Urinary bladder (tissue), 2 donors: ENCODE data around the gene TMEM273. TPM values are rescaled to one million over a fixed set of nuclear protein-coding genes. Genes with fewer than 3 reads are reported as not detected.

ENCODE experiments used
- polyA plus RNA-seq: library from polyadenylated mRNA; stranded (reverse); fragments of 200-250 nt; gene quantifications from one replicate; pipeline ENCODE4 v1.2.3, GENCODE V29; 2013
- total RNA-seq: library from RNA; depleted of rRNA; stranded (reverse); fragments of >200 nt; gene quantifications from one replicate; pipeline ENCODE4 v1.2.3, GENCODE V29; 2014
- donor health status: healthy.

TMEM273 gene
- total and polyA plus RNA-seq, 2 donors = 14.4 to 27.3 TPM

Other genes starting within 250 kb of the TMEM273 start
- gene LRRC18, start 248.6 kb downstream of the TMEM273 start, total RNA-seq = 0.32 TPM
- gene LRRC18, start 248.6 kb downstream of the TMEM273 start, polyA plus RNA-seq = 0.47 TPM
- 60.2 TPM for gene VSTM4, start 72.9 kb downstream of the TMEM273 start, total RNA-seq
- gene VSTM4, start 72.9 kb downstream of the TMEM273 start, polyA plus RNA-seq = 18.7 TPM
- gene FAM170B, start 54.4 kb downstream of the TMEM273 start, total RNA-seq = not detected
- gene FAM170B, start 54.4 kb downstream of the TMEM273 start, polyA plus RNA-seq = not detected
- 0.37 TPM for gene C10orf71, start 110.8 kb upstream of the TMEM273 start, total RNA-seq
- not detected for gene C10orf71, start 110.8 kb upstream of the TMEM273 start, polyA plus RNA-seq
- 0.26 TPM for gene DRGX, start 207.7 kb upstream of the TMEM273 start, total RNA-seq
- 0.04 TPM for gene DRGX, start 207.7 kb upstream of the TMEM273 start, polyA plus RNA-seq